ENCODE data around the gene LANCL3.
"Not testable (repeated sequence)": the region's sequence is repeated elsewhere in the genome, so short reads cannot be mapped to it uniquely, and the experiment has no call there.

The LANCL3 gene

DNA sequence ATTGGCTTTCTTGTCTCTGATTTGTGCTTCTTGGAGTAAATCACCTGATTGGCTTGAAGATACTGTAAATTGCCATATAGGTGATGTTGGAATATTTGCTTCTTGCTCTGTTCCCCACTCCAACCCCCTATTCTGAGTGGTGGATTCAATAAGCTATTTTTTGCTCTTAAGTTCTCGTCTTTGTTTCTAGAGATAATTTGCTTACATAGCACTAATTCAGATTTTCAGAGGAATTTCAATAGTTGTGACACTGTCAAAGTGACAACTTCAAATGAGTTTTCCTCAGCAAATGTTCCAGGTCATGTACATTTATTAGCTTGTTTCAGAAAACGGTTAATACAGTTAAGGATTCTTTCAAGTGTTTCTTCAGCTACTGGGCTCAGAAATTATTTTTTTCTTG, 18.6 kb downstream of the LANCL3 start:
- Mint-ChIP-seq H3K9me3 (ENCODE audit: low read depth) (no peaks in the 10 kb centered on the region), H3K27ac (no peak overlapping the region), H3K4me3 (no peak overlapping the region), H3K4me1 (ENCODE audit: low read depth) (no peaks in the 10 kb centered on the region), H3K27me3 (peaks cover 5% of the 10 kb centered on the region), H3K36me3 (no peaks in the 10 kb centered on the region)

DNA sequence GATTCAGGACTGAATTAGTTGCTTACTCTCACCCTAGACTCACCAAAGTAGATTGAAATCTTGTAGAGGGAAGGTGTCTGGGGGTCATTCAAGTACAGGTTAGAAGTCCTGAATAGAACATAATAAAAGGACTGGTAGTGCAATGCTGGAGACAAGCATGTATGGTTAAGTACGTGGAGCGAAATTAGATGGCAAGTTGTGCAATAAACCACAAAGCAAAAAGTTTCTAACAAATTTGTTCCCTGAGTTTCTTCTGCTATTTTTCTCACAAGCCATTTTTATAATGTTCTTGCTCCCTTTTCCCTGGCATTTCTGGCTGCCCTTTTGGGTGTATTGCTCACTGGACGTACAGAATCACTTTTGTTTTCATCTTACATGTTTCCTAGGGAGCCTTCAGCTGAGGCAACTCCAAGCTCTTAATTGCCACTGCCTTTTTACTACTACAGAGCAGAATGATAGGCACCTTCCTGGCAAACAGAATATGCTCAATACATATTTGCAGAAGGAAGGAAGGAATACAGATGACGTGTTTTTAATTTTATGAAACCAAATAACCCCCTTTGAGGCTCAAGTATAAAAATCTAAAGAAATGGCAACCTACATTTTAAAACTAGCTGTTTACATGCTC, 23.4 kb downstream of the LANCL3 start:
- H3K27ac Mint-ChIP-seq: no peak overlapping the region
- H3K4me3 Mint-ChIP-seq: no peak overlapping the region
- peaks cover 4% of the 10 kb centered on the region for H3K27me3 Mint-ChIP-seq
- H3K9me3 Mint-ChIP-seq (ENCODE audit: low read depth): no peaks in the 10 kb centered on the region
- no peaks in the 10 kb centered on the region for H3K4me1 Mint-ChIP-seq (ENCODE audit: low read depth)
- H3K36me3 Mint-ChIP-seq: no peaks in the 10 kb centered on the region

DNA sequence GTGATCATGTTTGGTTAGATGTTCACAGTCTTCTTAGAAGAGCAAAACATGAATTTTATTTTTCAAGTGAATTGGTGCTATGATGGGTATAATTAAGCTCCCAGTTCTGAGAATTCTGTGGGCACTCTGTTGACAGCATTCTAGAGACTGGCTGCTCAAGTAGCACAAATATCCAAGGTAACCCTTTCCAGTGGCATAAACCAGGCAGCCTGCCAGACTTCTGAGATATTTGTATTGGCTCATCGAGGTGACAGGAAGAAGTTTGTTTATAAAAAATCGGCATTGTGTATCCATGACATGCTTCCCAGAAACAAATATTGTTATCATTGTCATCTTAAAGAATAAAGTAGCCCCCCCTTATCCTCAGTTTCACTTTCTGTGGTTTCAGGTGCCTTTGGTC, 28.3 kb downstream of the LANCL3 start:
- Mint-ChIP-seq H3K4me3 (no peak overlapping the region), H3K4me1 (ENCODE audit: low read depth) (no peaks in the 10 kb centered on the region), H3K27me3 (no peaks in the 10 kb centered on the region)

DNA sequence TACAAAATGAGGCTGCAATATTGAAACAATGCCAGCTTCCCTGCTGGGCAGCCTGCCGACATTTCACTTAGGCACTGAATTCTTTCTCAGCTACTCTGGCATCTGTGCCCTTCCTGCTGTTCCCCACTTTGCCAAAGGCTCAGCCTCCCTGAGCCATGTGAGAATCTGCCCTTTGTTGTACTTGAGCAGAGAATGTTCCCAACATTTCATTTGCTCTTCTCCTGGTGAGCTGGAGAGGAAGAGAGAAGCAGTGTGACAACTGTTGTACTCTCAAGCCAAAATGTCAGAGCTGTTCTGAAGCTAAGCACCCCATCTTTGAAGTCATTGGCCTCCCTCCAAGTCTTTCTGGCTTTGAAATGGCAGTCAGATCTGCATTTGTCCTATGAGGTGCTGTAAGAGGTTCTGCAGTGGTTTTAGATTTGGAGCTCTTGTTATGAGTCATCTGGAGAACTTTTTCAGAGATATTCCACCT, 32.5 kb downstream of the LANCL3 start:
- Mint-ChIP-seq H3K9me3 (ENCODE audit: low read depth) (no peaks in the 10 kb centered on the region), H3K4me1 (ENCODE audit: low read depth) (no peaks in the 10 kb centered on the region), H3K27ac (no peak overlapping the region), H3K27me3 (no peaks in the 10 kb centered on the region), H3K36me3 (no peaks in the 10 kb centered on the region), H3K4me3 (no peak overlapping the region)

More for the DNA sequence above, 28.3 kb downstream of the LANCL3 start:
- H3K27ac Mint-ChIP-seq: no peak overlapping the region
- no peaks in the 10 kb centered on the region for H3K9me3 Mint-ChIP-seq (ENCODE audit: low read depth)
- H3K36me3 Mint-ChIP-seq: no peaks in the 10 kb centered on the region

DNA sequence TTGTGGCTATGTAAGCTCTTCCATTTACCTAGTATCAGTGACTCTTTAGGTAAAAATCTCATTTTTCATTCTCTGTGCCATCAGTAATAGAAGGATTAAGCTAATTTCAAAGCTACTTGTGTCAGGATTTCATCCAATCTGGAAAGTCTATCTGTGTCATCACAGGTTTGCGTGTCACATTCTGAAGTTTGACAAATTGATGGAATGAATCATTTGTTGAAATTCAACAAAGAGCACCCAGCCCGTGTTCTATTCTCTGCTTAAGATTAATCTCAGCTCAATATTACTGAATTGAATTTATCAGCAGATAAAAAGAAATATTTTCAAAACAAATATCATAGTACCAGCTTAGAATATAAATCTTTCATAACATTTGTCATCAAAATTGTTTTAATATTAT, 35.8 kb downstream of the LANCL3 start:
- Mint-ChIP-seq H3K4me3 (no peak overlapping the region), H3K27me3 (peaks cover 1% of the 10 kb centered on the region), H3K4me1 (ENCODE audit: low read depth) (no peaks in the 10 kb centered on the region), H3K9me3 (ENCODE audit: low read depth) (no peaks in the 10 kb centered on the region), H3K36me3 (no peaks in the 10 kb centered on the region), H3K27ac (no peak overlapping the region)

DNA sequence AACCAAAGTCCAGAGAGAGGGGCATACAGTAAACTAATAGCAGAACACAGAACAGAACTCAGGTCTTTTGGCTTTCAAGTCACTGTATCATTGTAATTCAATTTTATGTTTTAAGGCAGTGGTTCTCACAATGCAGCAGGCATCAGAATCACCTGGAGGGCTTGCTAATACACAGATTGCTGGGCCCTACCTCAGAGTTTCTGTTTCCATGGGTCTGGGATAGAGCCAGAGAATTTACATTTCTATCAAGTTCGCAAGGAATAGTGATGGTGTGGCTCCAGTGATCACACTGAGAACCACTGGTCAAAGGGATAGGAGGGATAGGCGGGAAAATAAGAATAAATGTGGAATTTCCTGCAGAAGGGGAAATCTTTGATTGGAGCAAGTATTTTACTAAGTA, 36.7 kb downstream of the LANCL3 start:
- no peak overlapping the region for H3K4me3 Mint-ChIP-seq
- no peak overlapping the region for H3K27ac Mint-ChIP-seq
- H3K27me3 Mint-ChIP-seq: peaks cover 1% of the 10 kb centered on the region
- no peaks in the 10 kb centered on the region for H3K4me1 Mint-ChIP-seq (ENCODE audit: low read depth)
- no peaks in the 10 kb centered on the region for H3K36me3 Mint-ChIP-seq
- H3K9me3 Mint-ChIP-seq (ENCODE audit: low read depth): no peaks in the 10 kb centered on the region

DNA sequence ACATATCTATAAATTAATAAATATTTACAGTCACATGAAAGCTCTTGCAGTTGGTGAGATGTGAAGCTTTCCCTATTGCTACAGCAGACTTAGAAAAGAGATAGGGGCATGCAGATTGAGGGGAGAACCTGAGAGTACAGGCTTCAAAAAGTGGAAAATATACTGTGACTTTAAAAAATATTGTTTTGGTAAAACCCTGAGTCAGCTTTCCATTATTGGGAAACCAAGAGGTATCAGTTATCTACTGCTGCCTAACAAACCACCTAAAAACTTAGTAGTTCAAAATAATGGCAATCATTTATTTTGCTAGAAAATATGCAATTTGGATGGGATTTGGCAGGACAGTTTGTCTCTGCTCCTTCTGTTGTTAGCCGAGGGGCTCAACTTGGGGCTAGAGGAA, 38.3 kb downstream of the LANCL3 start:
- Mint-ChIP-seq H3K36me3 (no peaks in the 10 kb centered on the region), H3K27ac (no peak overlapping the region), H3K4me1 (ENCODE audit: low read depth) (no peaks in the 10 kb centered on the region), H3K4me3 (no peak overlapping the region), H3K27me3 (peaks cover 1% of the 10 kb centered on the region), H3K9me3 (ENCODE audit: low read depth) (no peaks in the 10 kb centered on the region)

DNA sequence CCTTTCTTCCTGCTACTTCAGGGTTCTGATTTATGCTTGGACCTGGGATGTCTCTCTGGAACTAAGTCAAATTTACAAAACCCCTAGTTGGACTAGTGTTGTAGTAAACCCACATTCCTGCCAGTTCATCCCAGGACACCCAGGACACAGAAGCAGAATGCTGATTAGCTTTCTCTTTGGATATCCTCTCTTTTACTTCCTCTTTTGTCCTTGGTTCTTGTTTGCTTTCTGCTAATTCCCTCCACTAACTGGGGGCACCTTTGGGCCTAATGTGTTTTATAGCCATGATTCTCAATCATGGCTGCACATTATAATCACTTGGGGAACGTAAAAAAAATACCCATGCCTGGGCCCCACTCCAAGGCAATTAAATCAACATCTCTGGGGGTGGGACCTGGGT, 42.5 kb downstream of the LANCL3 start:
- Mint-ChIP-seq H3K4me3 (no peak overlapping the region), H3K4me1 (ENCODE audit: low read depth) (no peaks in the 10 kb centered on the region), H3K9me3 (ENCODE audit: low read depth) (no peaks in the 10 kb centered on the region), H3K36me3 (no peaks in the 10 kb centered on the region), H3K27me3 (peaks cover 1% of the 10 kb centered on the region), H3K27ac (no peak overlapping the region)

DNA sequence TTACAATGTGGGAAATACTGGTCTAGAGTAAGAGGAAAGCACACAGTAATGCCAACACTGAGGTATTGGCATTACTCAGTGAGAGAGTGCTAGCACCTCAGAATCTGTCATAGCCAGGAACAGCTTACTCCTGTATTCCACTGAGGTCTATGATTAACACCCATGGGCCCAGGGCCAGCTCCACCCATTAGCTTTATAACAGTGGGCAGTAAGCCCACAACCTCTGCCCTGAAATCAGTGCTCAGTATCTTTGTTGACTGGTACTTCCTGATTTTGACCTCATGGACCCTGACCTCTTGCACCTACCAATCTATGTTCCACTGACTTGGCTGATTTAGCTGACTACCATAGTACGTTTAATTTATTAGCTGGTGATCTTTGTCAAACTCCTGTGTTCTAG, 56.1 kb downstream of the LANCL3 start:
- Mint-ChIP-seq H3K27me3 (no peaks in the 10 kb centered on the region), H3K27ac (no peak overlapping the region), H3K4me1 (ENCODE audit: low read depth) (no peaks in the 10 kb centered on the region), H3K36me3 (no peaks in the 10 kb centered on the region), H3K4me3 (no peak overlapping the region), H3K9me3 (ENCODE audit: low read depth) (no peaks in the 10 kb centered on the region)

DNA sequence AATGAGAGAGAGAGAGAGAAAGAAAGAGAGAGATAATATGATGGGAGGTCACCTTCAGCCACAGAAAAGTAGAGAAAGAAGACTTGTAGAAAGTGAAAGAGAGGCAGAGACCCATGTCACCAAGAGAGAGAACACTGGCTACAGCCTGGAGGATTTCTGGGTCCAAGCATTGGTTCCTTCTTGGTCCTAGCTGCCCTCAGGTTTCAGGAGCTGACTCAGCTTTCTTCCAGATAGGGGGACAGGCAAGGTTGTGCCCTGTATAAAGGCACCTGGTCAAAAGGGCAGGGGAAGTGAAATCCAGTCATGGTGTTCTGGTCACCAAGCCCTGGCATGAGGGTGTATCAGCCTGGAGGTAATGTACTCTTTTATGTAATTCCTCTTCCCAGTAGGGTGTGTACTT, 66.6 kb downstream of the LANCL3 start:
- no peaks in the 10 kb centered on the region for H3K27me3 Mint-ChIP-seq
- no peak overlapping the region for H3K27ac Mint-ChIP-seq
- H3K9me3 Mint-ChIP-seq (ENCODE audit: low read depth): no peaks in the 10 kb centered on the region
- H3K4me1 Mint-ChIP-seq (ENCODE audit: low read depth): no peaks in the 10 kb centered on the region
- H3K4me3 Mint-ChIP-seq: no peak overlapping the region
- H3K36me3 Mint-ChIP-seq: no peaks in the 10 kb centered on the region

DNA sequence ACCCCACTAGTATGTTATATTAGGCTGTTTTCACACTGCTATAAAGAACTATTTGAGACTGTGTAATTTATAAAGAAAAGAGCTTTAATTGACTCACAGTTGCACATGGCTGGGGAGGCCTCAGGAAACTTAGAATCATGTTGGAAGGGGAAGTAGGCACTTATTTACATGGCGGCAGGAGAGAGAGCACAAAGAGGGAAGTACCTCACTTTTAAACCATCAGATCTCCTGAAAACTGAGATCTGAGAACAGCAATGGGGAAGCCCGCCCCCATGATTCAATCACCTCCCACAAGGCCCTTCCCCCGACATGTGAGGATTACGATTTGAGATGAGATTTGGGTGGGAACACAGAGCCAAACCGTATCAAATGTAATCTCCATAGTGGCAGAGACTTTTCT, 68.7 kb downstream of the LANCL3 start:
- Mint-ChIP-seq H3K27me3 (no peaks in the 10 kb centered on the region), H3K4me3 (no peak overlapping the region), H3K9me3 (ENCODE audit: low read depth) (no peaks in the 10 kb centered on the region), H3K4me1 (ENCODE audit: low read depth) (no peaks in the 10 kb centered on the region), H3K27ac (no peak overlapping the region), H3K36me3 (no peaks in the 10 kb centered on the region)

DNA sequence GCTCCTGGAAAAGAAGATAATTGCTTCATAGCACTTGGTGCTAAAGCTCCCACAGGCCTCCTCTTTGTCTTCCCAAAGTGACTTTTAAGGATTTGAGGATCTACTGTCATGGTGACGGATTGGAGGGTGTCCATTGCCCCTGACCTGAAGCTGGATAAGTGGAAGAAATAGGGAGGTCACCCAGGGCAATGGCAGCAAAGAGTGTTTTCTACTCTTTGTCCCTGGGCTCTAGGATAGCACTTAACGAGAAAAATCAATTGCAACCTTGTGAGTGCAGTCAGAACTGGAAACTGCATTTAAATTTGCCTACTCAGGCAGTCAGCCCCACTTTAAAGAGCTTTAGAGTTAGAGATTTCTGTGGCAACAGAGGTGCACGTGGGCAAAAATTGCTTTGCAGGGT, 70.4 kb downstream of the LANCL3 start:
- H3K9me3 Mint-ChIP-seq (ENCODE audit: low read depth): no peaks in the 10 kb centered on the region
- no peaks in the 10 kb centered on the region for H3K36me3 Mint-ChIP-seq
- no peaks in the 10 kb centered on the region for H3K27me3 Mint-ChIP-seq
- H3K4me1 Mint-ChIP-seq (ENCODE audit: low read depth): no peaks in the 10 kb centered on the region
- H3K27ac Mint-ChIP-seq: no peak overlapping the region
- no peak overlapping the region for H3K4me3 Mint-ChIP-seq

DNA sequence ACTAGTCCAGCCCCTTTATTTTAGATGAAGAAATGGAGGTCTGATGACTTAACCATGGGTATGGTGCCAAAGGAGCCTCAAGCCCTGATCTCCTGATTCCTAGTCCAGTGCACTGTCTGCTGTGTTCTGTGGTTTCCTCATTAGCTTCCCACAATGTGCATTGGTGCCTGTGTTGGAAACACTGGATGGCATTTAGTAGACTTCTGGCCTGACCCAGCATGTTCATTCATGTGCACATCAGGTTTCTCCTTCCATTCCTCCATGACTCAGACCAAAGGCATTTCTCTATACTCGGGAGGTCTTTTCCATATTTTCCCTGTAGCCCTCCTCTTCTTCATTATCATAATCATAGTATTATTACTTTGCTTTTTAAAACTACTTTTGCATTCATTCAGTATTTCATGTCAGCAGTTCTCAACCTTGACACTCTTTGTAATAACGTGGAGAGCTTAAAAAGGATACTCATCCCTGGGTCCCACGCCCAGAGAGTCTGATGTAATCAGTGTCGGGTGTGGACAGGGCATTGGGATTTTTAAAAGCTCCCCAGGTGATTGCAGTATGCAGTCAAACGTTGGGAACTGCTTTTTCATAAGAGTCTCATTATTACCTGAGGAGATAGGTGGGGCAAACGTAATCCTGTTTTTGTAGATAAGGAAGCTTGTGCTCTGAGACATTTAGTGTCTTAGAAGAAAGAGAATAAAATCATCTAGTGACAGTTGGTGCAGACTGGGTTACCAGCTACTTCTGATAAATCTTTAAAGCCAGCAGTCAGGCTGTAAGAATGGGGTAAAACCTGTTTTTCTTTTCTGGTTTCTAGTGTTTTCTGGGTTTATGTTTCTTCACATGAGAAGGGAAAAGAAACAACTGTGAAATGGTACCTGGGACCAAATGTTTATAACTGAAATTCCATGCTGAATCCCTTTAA, 73.2 kb downstream of the LANCL3 start:
- Mint-ChIP-seq H3K36me3 (no peaks in the 10 kb centered on the region), H3K9me3 (ENCODE audit: low read depth) (no peaks in the 10 kb centered on the region), H3K4me3 (no peak overlapping the region), H3K27me3 (no peaks in the 10 kb centered on the region), H3K4me1 (ENCODE audit: low read depth) (no peaks in the 10 kb centered on the region), H3K27ac (no peak overlapping the region)

DNA sequence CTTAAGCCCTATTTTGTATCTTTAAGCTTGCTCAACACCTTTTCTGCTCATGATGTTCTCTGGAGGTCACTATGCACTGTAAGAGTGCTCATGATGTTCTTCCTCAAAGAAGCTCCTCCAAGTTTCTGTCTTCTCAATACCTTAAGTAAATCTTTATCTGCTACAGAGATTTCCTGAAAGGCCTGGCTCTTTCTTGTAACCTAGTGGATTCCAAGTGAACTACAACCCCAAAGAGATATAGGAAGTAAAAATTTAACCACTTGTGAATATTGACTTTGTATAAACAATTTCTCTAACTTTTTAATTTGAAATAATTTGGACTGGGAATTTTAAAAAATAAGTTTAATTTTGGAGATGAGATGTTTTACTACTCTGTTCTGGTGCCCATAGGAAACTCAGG, 74.8 kb downstream of the LANCL3 start:
- no peaks in the 10 kb centered on the region for H3K9me3 Mint-ChIP-seq (ENCODE audit: low read depth)
- H3K27ac Mint-ChIP-seq: no peak overlapping the region
- H3K4me1 Mint-ChIP-seq (ENCODE audit: low read depth): no peaks in the 10 kb centered on the region
- H3K36me3 Mint-ChIP-seq: no peaks in the 10 kb centered on the region
- no peak overlapping the region for H3K4me3 Mint-ChIP-seq
- no peaks in the 10 kb centered on the region for H3K27me3 Mint-ChIP-seq

DNA sequence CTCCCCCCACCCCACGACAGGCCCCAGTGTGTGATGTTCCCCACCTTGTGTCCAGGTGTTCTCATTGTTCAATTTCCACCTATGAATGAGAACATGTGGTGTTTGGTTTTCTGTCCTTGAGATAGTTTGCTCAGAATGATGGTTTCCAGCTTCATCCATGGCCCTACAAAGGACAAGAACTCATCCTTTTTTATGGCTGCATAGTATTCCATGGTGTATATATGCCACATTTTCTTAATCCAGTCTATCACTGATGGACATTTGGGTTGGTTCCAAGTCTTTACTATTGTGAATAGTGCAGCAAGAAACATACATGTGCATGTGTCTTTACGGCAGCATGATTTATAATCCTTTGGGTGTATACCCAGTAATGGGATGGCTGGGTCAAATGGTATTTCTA, 79.4 kb downstream of the LANCL3 start:
- not testable (repeated sequence) for H3K4me3 Mint-ChIP-seq; H3K36me3 Mint-ChIP-seq; H3K27ac Mint-ChIP-seq; H3K27me3 Mint-ChIP-seq; H3K4me1 Mint-ChIP-seq (ENCODE audit: low read depth); H3K9me3 Mint-ChIP-seq (ENCODE audit: low read depth)

Measured in activated naive CD8-positive, alpha-beta T cell (primary cell).